ENCODE results near the gene ZNF554. TPM values are rescaled to one million over a fixed set of nuclear protein-coding genes. Genes with fewer than 3 reads are reported as not detected.
"Not testable (repeated sequence)": the region's sequence is repeated elsewhere in the genome, so short reads cannot be mapped to it uniquely, and the experiment has no call there.

Gene ZNF554
- polyA plus RNA-seq, 4 donors: 7.4 to 9.9 (median 9.2) TPM

- no peak for DNase-seq (ENCODE audit: low read depth in 4 of 4, low spot score in 3 of 4)
Measured at GRCh38 chr19:2865334-2866100, 45.8 kb downstream of the ZNF554 start.

GRCh38 chr19:2866495-2867024 lies 46.9 kb downstream of the ZNF554 start:
- DNase-seq (ENCODE audit: low read depth in 4 of 4, low spot score in 3 of 4): no peak

- DNase-seq (ENCODE audit: low read depth in 4 of 4, low spot score in 3 of 4): no peak
Measured at GRCh38 chr19:2867025-2867991, 47.6 kb downstream of the ZNF554 start, which contains the start of gene ZNF556. Gene ZNF556 (plus strand): TSS chr19:2867335. CDS start chr19:2867422, 87 bp downstream.

GRCh38 chr19:2869618-2870017 lies 50.0 kb downstream of the ZNF554 start:
- DNase-seq (ENCODE audit: low read depth in 4 of 4, low spot score in 3 of 4): no peak

DNA sequence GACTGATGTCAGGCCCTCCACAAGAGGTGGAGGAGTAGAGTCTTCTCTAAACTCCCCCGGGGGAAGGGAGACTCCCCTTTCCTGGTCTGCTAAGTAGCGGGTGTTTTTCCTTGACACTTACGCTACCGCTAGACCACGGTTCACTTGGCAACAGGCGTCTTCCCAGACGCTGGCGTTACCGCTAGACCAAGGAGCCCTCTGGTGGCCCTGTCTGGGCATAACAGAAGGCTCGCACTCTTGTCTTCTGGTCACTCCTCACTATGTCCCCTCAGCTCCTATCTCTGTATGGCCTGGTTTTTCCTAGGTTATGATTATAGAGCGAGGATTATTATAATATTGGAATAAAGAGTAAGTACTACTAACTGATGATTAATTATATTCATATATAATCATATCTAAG lies 52.5 kb downstream of the ZNF554 start:
- DNase-seq (ENCODE audit: low read depth in 4 of 4, low spot score in 3 of 4): not testable (repeated sequence)

GRCh38 chr19:2877398-2878331 lies 58.0 kb downstream of the ZNF554 start:
- no peak for DNase-seq (ENCODE audit: low read depth in 4 of 4, low spot score in 3 of 4)

- no peak for DNase-seq (ENCODE audit: low read depth in 4 of 4, low spot score in 3 of 4)
Measured at GRCh38 chr19:2883686-2884439, 64.2 kb downstream of the ZNF554 start.

DNA sequence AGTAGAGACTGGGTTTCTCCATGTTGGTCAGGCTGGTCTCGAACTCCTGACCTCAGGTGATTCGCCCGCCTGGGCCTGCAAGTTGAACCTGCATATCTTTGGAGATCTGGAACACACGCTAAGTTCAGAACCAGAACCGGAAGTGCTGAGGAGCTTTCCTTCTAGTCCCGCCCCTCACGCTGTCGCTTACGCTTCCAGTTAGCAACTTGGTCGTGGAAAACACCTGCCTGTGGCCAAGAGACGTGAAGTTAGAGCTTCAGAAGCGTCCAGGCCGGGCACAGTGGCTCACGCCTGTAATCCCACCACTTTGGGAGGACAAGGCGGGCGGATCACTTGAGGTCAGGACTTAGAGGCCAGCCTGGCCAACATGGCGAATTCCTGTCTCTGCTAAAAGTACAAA lies 66.1 kb downstream of the ZNF554 start:
- no peak for DNase-seq (ENCODE audit: low read depth in 4 of 4, low spot score in 3 of 4)

Other genes starting within 250 kb of the ZNF554 start
- 1 to 10 TPM; 5.3 to 7.1 (median 5.5) TPM for gene GNG7, start 117.2 kb upstream of the ZNF554 start, polyA plus RNA-seq (ENCODE audit: insufficient read length in 4 of 4)
- 1 to 10 TPM; 3.2 to 5.3 (median 3.5) TPM for gene DIRAS1, start 98.5 kb upstream of the ZNF554 start, polyA plus RNA-seq (ENCODE audit: insufficient read length in 4 of 4)
- gene SLC39A3, start 79.9 kb upstream of the ZNF554 start, polyA plus RNA-seq (ENCODE audit: insufficient read length in 4 of 4): 10 to 100 TPM; 23.8 to 31.5 (median 27.1) TPM
- gene SGTA, start 36.6 kb upstream of the ZNF554 start, polyA plus RNA-seq (ENCODE audit: insufficient read length in 4 of 4): 10 to 100 TPM; 41.8 to 64.0 (median 50.8) TPM
- gene THOP1, start 34.4 kb upstream of the ZNF554 start, polyA plus RNA-seq (ENCODE audit: insufficient read length in 4 of 4): 10 to 100 TPM; 28.9 to 62.2 (median 41.2) TPM
- 10 to 100 TPM; 10.0 to 14.7 (median 11.9) TPM for gene ZNF555, start 21.6 kb downstream of the ZNF554 start, polyA plus RNA-seq (ENCODE audit: insufficient read length in 4 of 4)
- gene ZNF556, start 47.5 kb downstream of the ZNF554 start, polyA plus RNA-seq (ENCODE audit: insufficient read length in 4 of 4): 1 to 10 TPM in 2 of 4 donors, under 1 TPM in 2; 0.58 to 1.3 (median 1.0) TPM
- gene ZNF57, start 81.1 kb downstream of the ZNF554 start, polyA plus RNA-seq (ENCODE audit: insufficient read length in 4 of 4): 1 to 10 TPM; 4.9 to 9.2 (median 7.7) TPM
- 1 to 10 TPM; 6.5 to 8.1 (median 7.3) TPM for gene ZNF77, start 125.1 kb downstream of the ZNF554 start, polyA plus RNA-seq (ENCODE audit: insufficient read length in 4 of 4)
- 10 to 100 TPM in 1 of 4 donors, 1 to 10 TPM in 3; 1.9 to 10.5 (median 7.5) TPM for gene TLE6, start 157.7 kb downstream of the ZNF554 start, polyA plus RNA-seq (ENCODE audit: insufficient read length in 4 of 4)
- gene TLE2, start 209.4 kb downstream of the ZNF554 start, polyA plus RNA-seq (ENCODE audit: insufficient read length in 4 of 4): 10 to 100 TPM; 39.1 to 68.7 (median 43.7) TPM
- 100 to 1,000 TPM; 425 to 627 (median 469) TPM for gene TLE5, start 242.6 kb downstream of the ZNF554 start, polyA plus RNA-seq (ENCODE audit: insufficient read length in 4 of 4)

All from left renal pelvis (tissue), 4 donors.